Raji (cell line): Measurements from ENCODE around the gene CDYL2.

Source experiments
- POLR2A ChIP-seq: IDR thresholded peaks from 2 replicates; pipeline ENCODE4 v1.6.1; 2011; ENCODE audit warnings: low read depth, low read length, control low read depth; ENCODE audit not compliant: insufficient read depth

Gene CDYL2

DNA sequence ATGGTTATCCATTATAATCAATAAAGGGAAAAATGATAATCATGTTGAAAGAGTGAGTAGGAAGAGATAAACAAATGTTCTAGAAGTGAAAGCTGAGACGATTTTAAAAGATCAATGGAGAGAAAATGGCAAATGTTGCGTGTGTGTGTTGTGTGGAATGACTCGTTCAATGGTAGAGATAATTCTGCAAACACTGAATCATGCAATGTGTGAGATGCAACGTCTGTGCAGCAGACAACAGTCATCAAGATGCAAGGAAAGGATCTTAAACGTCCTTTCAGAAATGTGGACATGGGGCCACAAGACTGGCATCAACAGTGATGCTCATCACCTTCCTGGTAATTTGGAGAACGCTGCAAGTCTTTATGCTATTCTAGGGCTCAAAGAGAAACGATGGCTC lies 124.4 kb downstream of the CDYL2 start:
- TF ChIP-seq POLR2A: no peak

- TF ChIP-seq POLR2A: no peak
These were observed 129.5 kb downstream of the CDYL2 start for GRCh38 chr16:80674884-80675283.

- TF ChIP-seq POLR2A: no peak
These were observed 132.0 kb downstream of the CDYL2 start for GRCh38 chr16:80672379-80672778.

DNA sequence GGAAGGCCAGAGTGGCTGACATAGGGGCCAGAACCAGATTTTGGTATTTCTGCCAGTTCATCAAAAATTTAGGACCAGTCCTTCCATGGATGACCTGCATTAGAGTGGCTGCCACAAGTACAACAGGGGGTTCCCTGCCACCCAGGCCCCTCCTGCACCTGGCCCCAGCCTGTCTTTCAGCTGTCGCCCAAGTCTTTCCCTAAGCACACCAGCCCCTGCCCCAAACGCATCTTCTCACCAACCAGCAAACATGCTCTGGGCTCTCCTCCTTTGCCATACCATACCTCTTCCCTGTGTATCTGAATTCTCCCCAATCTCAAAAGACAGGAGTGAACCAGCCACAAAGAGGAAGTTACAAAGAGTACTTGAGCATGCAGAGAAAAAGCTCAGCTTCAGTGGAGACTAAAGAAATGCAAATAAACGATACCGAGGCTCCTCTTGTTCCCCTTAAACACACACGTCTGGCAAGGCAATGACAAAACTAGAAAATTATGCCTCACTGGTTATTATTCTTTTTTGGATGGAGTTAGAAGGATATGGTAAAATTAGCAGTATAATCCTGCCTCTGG lies 133.0 kb downstream of the CDYL2 start:
- no peak for TF ChIP-seq POLR2A

GRCh38 chr16:80670170-80670865 lies 134.1 kb downstream of the CDYL2 start:
- TF ChIP-seq POLR2A: no peak

- TF ChIP-seq POLR2A: no peak
These were observed 134.7 kb downstream of the CDYL2 start for GRCh38 chr16:80669673-80670072.

DNA sequence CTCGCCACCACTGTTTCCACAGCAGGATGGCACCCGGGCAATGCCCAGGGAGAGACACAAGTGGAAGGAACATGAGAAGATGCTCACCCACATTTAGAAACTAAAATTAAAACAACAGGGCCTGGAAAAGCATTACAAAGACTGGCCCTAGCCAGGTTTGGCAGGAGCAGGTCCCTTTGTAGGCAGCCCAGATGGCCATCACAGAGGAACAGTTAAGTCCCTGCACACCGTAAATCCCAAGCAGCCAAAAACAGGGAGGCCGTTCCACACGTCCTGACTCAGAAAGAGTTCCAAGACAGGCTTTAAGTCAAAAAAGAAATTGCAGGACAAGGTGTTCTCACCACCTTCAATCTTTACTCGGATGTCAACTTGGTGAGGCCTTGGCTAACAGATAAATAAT lies 136.5 kb downstream of the CDYL2 start:
- TF ChIP-seq POLR2A: no peak

GRCh38 chr16:80667251-80667560 lies 137.2 kb downstream of the CDYL2 start:
- no peak for TF ChIP-seq POLR2A

GRCh38 chr16:80666378-80667250 lies 137.8 kb downstream of the CDYL2 start:
- no peak for TF ChIP-seq POLR2A

DNA sequence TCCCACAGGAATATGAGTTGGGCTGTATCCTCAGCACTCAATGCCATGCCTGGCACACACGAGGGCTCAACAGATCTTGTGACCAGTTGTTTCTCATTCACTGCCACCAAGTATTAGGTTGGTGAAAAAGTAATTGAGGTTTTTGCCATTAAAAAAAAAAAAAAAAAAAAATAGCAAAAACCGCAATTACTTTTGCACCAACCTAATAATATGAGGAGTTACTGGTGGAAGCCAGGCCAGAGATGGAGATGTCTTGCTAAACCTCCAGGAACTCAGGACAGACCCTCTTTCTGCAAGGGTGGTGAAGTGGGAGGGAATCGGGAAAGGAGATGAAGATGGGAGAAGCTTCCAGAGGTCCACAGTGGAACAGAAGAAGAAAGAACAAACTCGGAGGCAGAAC lies 139.0 kb downstream of the CDYL2 start:
- TF ChIP-seq POLR2A: no peak

DNA sequence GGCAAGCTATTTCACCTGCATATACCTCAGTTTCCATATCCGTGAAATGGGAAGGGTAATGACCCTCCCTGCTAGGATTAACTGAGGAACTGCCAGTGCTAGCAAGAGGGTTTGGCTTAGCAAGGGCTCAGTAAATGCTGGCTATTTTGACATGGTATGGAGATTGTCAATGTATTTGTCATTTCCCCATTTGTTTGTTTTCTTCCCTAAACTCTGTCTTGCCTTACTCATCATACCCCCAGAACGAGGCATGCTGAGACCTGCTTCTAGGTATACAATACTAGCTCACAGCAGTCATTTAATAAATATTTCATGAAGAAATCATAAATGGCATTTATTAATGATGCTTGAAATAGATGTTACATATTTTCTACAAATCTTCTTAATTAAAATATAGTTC lies 139.6 kb downstream of the CDYL2 start:
- no peak for TF ChIP-seq POLR2A

- no peak for TF ChIP-seq POLR2A
These were observed 140.2 kb downstream of the CDYL2 start for GRCh38 chr16:80664226-80664625.

GRCh38 chr16:80663078-80663477 lies 141.3 kb downstream of the CDYL2 start:
- no peak for TF ChIP-seq POLR2A

DNA sequence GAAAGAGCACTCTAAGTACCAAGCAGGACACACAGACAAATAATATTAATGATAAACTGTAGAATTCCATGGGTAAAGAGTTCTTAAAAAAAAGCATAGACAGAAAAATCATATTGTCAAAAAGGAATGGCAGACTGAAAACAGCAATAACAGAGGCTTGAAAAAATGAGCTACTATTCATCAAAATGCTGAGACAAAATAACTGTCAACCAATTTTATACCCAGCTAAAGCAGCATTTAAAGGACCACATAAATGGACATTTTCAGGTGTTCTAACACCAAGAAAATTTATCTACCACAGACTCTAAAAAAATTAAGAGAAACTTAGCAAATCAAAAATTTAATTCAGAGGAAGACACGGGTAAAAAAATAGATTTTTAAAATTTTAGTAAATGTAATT lies 144.5 kb downstream of the CDYL2 start:
- no peak for TF ChIP-seq POLR2A

DNA sequence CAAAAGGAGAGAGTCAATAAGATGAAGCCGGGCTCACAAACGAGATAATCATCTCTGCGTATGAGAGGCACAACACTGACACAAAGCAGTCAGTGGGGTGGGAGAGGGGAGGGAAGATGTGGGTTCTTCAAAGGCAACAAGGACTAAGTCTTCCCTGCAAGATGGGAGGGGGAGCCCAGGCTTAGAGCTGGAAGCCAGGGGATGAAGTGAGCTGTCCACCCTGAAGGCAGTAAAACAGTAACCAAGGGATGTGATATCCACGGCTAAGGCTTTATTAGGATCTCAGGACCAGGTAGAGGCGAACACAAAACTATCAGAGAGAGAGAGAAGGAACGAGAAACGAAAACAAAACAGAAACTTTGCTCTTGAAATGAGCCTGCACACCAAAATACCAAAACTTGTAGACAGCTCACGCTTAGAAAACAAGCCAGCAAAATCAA lies 147.7 kb downstream of the CDYL2 start:
- TF ChIP-seq POLR2A: no peak

GRCh38 chr16:80656161-80656560 lies 148.2 kb downstream of the CDYL2 start:
- no peak for TF ChIP-seq POLR2A
